IPS-18c (cell line): ENCODE results near the gene OR12D2.
"Not testable (repeated sequence)": the region's sequence is repeated elsewhere in the genome, so short reads cannot be mapped to it uniquely, and the experiment has no call there.

Experiments used
- H3K4me3 ChIP-seq: 2 replicates; pipeline ENCODE4 v1.7.0; 2013; ENCODE audit warnings: low read depth, mild to moderate bottlenecking, low read length, moderate library complexity; ENCODE audit not compliant: insufficient read depth
- H3K9me3 ChIP-seq: one replicate; pipeline ENCODE4 v1.6.1; 2013; ENCODE audit warnings: mild to moderate bottlenecking, low read length, moderate library complexity; ENCODE audit not compliant: control insufficient read depth, insufficient read depth

Gene OR12D2

DNA sequence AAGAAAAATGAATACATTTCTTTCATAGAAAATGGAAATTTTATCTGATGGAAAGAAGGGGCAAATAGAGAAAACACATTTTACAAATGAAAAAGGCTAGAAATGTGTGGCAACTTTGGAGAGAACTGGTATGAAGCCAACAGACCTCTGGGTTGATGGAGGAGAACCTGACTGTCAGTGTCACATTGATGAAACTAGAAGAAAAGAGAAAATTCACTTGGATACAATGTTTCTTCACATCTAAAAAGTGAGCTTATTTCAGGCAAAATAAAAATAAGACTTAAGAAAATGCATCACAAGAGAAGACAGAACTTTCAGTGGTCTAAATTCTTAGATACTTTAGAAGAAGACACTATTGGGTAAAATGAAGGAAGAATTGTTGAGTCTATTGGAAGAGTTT is at the start of gene OR12D2:
TSS of gene OR12D2 (plus strand) at position 301 of the 400 bp plus-strand sequence. CDS start 1,069 bp downstream, outside the sequence.
- Histone ChIP-seq H3K9me3 (no peaks in the 10 kb centered on the region), H3K4me3 (no peak within 1 kb of the TSS)

- not testable (repeated sequence) for H3K9me3 ChIP-seq, H3K4me3 ChIP-seq
Measured at GRCh38 chr6:29349348-29349747, 46.1 kb upstream of the OR12D2 start.

GRCh38 chr6:29354980-29355379 is 40.5 kb upstream of the OR12D2 start:
- no peak overlapping the region for H3K4me3 ChIP-seq
- no peaks in the 10 kb centered on the region for H3K9me3 ChIP-seq

DNA sequence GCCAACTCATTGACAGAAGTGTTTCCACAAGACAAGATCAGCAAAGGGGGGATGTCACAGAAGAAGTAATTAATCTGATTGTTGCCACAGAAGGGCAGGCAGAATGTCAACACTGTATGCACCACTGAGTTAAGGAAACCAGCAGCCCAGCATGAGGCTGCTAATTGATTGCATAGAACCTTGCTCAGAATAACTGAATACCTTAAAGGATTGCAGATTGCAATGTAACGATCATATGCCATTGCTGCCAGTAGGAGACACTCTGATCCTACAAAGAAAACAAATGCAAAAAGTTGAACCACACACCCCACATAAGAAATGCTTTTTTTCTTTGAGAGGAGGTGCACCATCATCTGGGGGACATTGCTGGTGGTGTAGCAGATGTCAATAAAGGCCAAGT is 39.8 kb upstream of the OR12D2 start:
- Histone ChIP-seq H3K9me3 (no peaks in the 10 kb centered on the region), H3K4me3 (no peak overlapping the region)

- H3K4me3 ChIP-seq: no peak within 1 kb of the TSS
- H3K9me3 ChIP-seq: no peaks in the 10 kb centered on the region
Measured at GRCh38 chr6:29368765-29369164, 26.7 kb upstream of the OR12D2 start, which contains the start of gene OR5V1. Gene OR5V1 (minus strand): TSS chr6:29368865. CDS start chr6:29356195, 12,670 bp downstream.

GRCh38 chr6:29375191-29375590 is 20.2 kb upstream of the OR12D2 start, which contains the start of gene OR12D3:
Gene OR12D3 (minus strand): TSS chr6:29375291. CDS start chr6:29375287, 4 bp downstream.
- H3K9me3 ChIP-seq: no peaks in the 10 kb centered on the region
- H3K4me3 ChIP-seq: no peak within 1 kb of the TSS

- no peak overlapping the region for H3K4me3 ChIP-seq
- H3K9me3 ChIP-seq: no peaks in the 10 kb centered on the region
Measured at GRCh38 chr6:29376003-29376402, 19.4 kb upstream of the OR12D2 start.

- Histone ChIP-seq H3K4me3 (no peak overlapping the region), H3K9me3 (no peaks in the 10 kb centered on the region)
Measured at GRCh38 chr6:29388533-29388932, 6.9 kb upstream of the OR12D2 start.

DNA sequence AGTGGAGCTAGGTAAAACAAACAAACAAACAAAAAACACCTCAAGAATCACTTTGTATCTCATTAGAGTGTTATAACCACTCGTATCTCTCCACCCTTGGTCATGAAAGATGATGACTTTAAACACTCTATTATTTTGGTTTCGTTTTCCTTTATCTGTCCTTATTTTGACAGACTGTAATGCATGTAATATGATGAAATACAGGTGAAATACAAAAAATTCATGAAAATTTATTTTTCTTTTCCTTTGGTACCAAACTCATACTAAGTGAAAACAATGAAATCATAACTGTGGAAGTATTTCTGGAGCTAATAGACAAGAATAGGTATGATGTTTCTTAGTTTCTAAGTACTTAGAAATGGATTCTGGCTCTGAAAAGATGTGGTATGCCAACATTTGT is 4.1 kb downstream of the OR12D2 start:
- H3K4me3 ChIP-seq: no peak overlapping the region
- H3K9me3 ChIP-seq: no peaks in the 10 kb centered on the region

GRCh38 chr6:29403801-29404200 is 8.4 kb downstream of the OR12D2 start:
- no peaks in the 10 kb centered on the region for H3K9me3 ChIP-seq

DNA sequence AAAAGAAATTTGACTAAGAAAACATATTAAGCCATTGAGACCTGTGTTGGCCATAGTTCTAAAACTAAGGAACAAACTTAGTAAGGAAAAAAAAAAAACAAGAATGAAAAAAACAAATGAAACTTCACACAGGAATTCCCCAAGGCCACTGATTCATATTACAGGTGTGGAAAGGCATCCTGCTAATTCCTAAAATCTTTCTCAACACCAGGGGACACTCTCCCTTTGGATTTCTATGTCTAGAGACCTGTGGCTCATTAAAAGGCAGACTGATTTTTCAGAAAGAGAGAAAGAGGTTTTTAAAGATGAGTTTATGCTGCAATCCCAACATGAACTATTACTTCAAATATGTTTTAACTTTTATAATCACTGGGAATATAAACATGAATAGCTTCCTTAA is 19.2 kb downstream of the OR12D2 start, which contains the start of gene OR12D1:
TSS of gene OR12D1 (plus strand) at position 341 of the 400 bp plus-strand sequence.
- H3K4me3 ChIP-seq: no peak within 1 kb of the TSS
- H3K9me3 ChIP-seq: peaks cover 2% of the 10 kb centered on the region

More at GRCh38 chr6:29403801-29404200, 8.4 kb downstream of the OR12D2 start:
- H3K4me3 ChIP-seq: no peak overlapping the region

GRCh38 chr6:29419516-29419915 is 24.1 kb downstream of the OR12D2 start:
- Histone ChIP-seq H3K9me3 (no peaks in the 10 kb centered on the region), H3K4me3 (no peak overlapping the region)

- Histone ChIP-seq H3K9me3 (no peaks in the 10 kb centered on the region), H3K4me3 (no peak overlapping the region)
Measured at GRCh38 chr6:29424168-29424567, 28.7 kb downstream of the OR12D2 start.

- Histone ChIP-seq H3K4me3 (no peak overlapping the region), H3K9me3 (no peaks in the 10 kb centered on the region)
Measured at GRCh38 chr6:29424575-29424974, 29.1 kb downstream of the OR12D2 start.

DNA sequence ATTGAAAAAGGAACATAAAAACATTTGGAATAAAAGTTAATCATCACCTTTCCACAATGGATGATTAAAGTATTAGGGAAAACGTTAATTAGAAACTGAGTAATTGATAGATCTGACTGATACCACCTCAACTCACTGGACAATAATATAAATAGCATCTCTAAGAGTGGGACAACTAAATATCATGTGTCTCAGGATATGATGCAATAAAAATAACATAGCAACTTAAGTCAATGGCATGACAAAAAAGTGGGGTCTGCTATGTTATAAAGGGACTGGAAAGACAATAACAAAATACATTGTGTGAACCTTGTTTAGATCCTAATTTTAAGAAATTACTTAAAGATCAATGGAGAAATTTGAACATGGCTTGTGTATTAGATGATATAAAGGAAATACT is 29.6 kb downstream of the OR12D2 start:
- H3K9me3 ChIP-seq: no peaks in the 10 kb centered on the region
- no peak overlapping the region for H3K4me3 ChIP-seq

GRCh38 chr6:29426654-29427053 is 31.2 kb downstream of the OR12D2 start:
- Histone ChIP-seq H3K9me3 (no peaks in the 10 kb centered on the region), H3K4me3 (no peak overlapping the region)

GRCh38 chr6:29436730-29437129 is 41.3 kb downstream of the OR12D2 start:
- not testable (repeated sequence) for H3K9me3 ChIP-seq, H3K4me3 ChIP-seq

- H3K9me3 ChIP-seq: no peaks in the 10 kb centered on the region
- no peak within 1 kb of the TSS for H3K4me3 ChIP-seq
Measured at GRCh38 chr6:29439006-29439405, 43.6 kb downstream of the OR12D2 start, which contains the start of gene OR10C1. Gene OR10C1 (plus strand): TSS chr6:29439306. CDS start chr6:29440016, 710 bp downstream.

DNA sequence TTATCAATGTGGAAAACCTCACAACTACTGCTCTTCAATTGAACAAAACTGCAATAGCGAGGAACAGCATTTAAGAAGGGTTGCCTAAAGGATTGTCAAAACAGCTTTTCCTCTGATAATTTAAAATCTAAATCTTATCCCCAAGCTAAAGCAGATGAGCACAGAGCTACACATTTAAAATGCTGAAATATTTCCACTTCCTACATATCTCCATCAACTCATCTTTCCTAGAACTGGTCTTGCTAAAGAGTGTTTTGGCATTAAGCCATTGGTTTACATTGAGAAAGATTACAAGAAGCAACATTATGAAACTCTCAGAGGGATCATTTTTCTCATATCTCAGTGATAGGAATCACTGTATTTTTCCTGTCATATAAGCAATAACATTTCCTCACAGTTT is 47.3 kb downstream of the OR12D2 start:
- no peaks in the 10 kb centered on the region for H3K9me3 ChIP-seq
- H3K4me3 ChIP-seq: no peak overlapping the region
